Endometrial microvascular endothelial cells (primary cell): ENCODE results near the gene IFT74. TPM values are rescaled to one million over a fixed set of nuclear protein-coding genes. Genes with fewer than 3 reads are reported as not detected.
"Not testable (repeated sequence)": the region's sequence is repeated elsewhere in the genome, so short reads cannot be mapped to it uniquely, and the experiment has no call there.

Experiments
- in situ Hi-C: cut with HindIII; loops from 2 replicates; pipeline ENCODE4 v1.10.0; 2017; ENCODE audit warnings: low sequenced_read_pairs, low pct_unique_long_range_greater_than_20kb; ENCODE audit errors: inconsistent ontology term
- total RNA-seq: library from RNA; depleted of rRNA; stranded (reverse); fragments of >200 nt; gene quantifications from one replicate; pipeline ENCODE4 v1.2.3, GENCODE V29; 2015; ENCODE audit errors: inconsistent ontology term

IFT74 gene
- total RNA-seq, 1 donor from 2014 or later = 5.9 TPM

- in situ Hi-C loops = no loop called here
These were observed 97.9 kb downstream of the IFT74 start for GRCh38 chr9:27054125-27054524.

- in situ Hi-C loops = no loop called here
These were observed 98.6 kb downstream of the IFT74 start for GRCh38 chr9:27054841-27055240.

- in situ Hi-C loops = no loop called here
These were observed 103.2 kb downstream of the IFT74 start for GRCh38 chr9:27059412-27059811.

GRCh38 chr9:27059907-27060306 lies 103.7 kb downstream of the IFT74 start:
- in situ Hi-C loops = no loop called here

- in situ Hi-C loops = no loop called here
These were observed 109.1 kb downstream of the IFT74 start for GRCh38 chr9:27065288-27065687.

GRCh38 chr9:27073841-27074728 lies 117.9 kb downstream of the IFT74 start:
- in situ Hi-C loops = no loop called here

GRCh38 chr9:27078685-27079084 lies 122.5 kb downstream of the IFT74 start:
- in situ Hi-C loops = no loop called here

GRCh38 chr9:27085456-27085855 lies 129.2 kb downstream of the IFT74 start:
- in situ Hi-C loops = no loop called here

GRCh38 chr9:27086818-27087680 lies 130.8 kb downstream of the IFT74 start:
- in situ Hi-C loops = no loop called here

GRCh38 chr9:27088981-27089380 lies 132.8 kb downstream of the IFT74 start:
- in situ Hi-C loops = no loop called here

GRCh38 chr9:27089706-27090105 lies 133.5 kb downstream of the IFT74 start:
- in situ Hi-C loops = no loop called here

- in situ Hi-C loops = no loop called here
These were observed 134.0 kb downstream of the IFT74 start for GRCh38 chr9:27090231-27090630.

GRCh38 chr9:27090711-27091110 lies 134.5 kb downstream of the IFT74 start:
- in situ Hi-C loops = no loop called here

- in situ Hi-C loops = not testable (repeated sequence)
These were observed 136.3 kb downstream of the IFT74 start for GRCh38 chr9:27092496-27092895.

- in situ Hi-C loops = not testable (repeated sequence)
These were observed 137.3 kb downstream of the IFT74 start for GRCh38 chr9:27093384-27094067.

GRCh38 chr9:27094640-27095298 lies 138.6 kb downstream of the IFT74 start:
- in situ Hi-C loops = no loop called here

GRCh38 chr9:27107241-27107640 lies 151.0 kb downstream of the IFT74 start:
- in situ Hi-C loops = no loop called here

GRCh38 chr9:27108981-27109541 lies 152.8 kb downstream of the IFT74 start, which contains the start of gene TEK:
TSS of gene TEK (plus strand) at chr9:27109225. CDS start at chr9:27109591, 366 bp downstream.
- in situ Hi-C loops = no loop called here
